K562 (cell line): ENCODE results near the gene ZWINT. TPM values are rescaled to one million over a fixed set of nuclear protein-coding genes. Genes with fewer than 3 reads are reported as not detected.

Experiments
- ATAC-seq: fragments of 200-7000 bp; cut with Tn5 transposase; 3 replicates; pipeline ENCODE4 v1.9.1; 2020; ENCODE audit warnings: moderate library complexity
- BruUV-seq: library from RNA; stranded (reverse); fragments of 400-500 nt; replicated peaks from 2 replicates; lab custom pipeline; 2021; lab: Mats Ljungman, UMichigan
- CTCF ChIA-PET: fragments of 300-600 bp; formaldehyde crosslinking; extraction: SDS; loops from one replicate; lab custom pipeline; 2021; ENCODE audit warnings: low intra/inter-chr PET ratio; lab: Yijun Ruan, JAX
- POLR2A ChIA-PET: fragments of 300-600, 350-650 bp; sonication (Branson Sonifier 250); formaldehyde crosslinking; extraction: SDS; loops from one replicate; lab custom pipeline; 2021; ENCODE audit warnings: antibody characterized with exemption, inconsistent platforms; lab: Yijun Ruan, JAX
- DNase-seq, 4 experiments: peaks; one replicate each; pipeline versions ENCODE4 v3.0.0 to v3.0.0-alpha.2; 2011 to 2018; ENCODE audit warnings: low spot score in 3 of 4, mixed read lengths in 3 of 4; ENCODE audit errors: extremely low read depth in 1 of 4
- FAIRE-seq: peaks from 2 replicates; lab custom pipeline; 2011; peaks lifted over from hg19 to GRCh38; lab: Jason Lieb, UNC
- H2AFZ ChIP-seq: 2 replicates; pipeline ENCODE4 v1.6.0; 2011; ENCODE audit warnings: low read depth, low read length, control low read depth, inconsistent platforms
- H3K27ac ChIP-seq: fragments of 200-600 bp; 3 replicates; pipeline ENCODE4 v1.8.0; 2011; ENCODE audit warnings: low read depth, mild to moderate bottlenecking, control low read depth, inconsistent platforms, low read length, moderate library complexity, mixed read lengths; ENCODE audit errors: extremely low read depth
- H3K27me3 ChIP-seq, 2 experiments: fragments of 300-600 bp in 1 of 2; 2 replicates in 1 of 2; 3 replicates in 1 of 2; pipeline versions ENCODE4 v1.6.0 to v1.8.0; 2011; ENCODE audit warnings: inconsistent platforms in 2 of 2, low read length in 2 of 2, mild to moderate bottlenecking in 1 of 2, mixed read lengths in 1 of 2, moderate library complexity in 1 of 2; ENCODE audit not compliant: control insufficient read depth in 2 of 2, insufficient read depth in 2 of 2
- H3K36me3 ChIP-seq: fragments of 300-600 bp; 3 replicates; pipeline ENCODE4 v1.8.0; 2011; ENCODE audit warnings: mild to moderate bottlenecking, low read length, inconsistent platforms; ENCODE audit not compliant: control insufficient read depth, insufficient read depth
- H3K4me1 ChIP-seq, 2 experiments: fragments of 200-600 bp in 1 of 2; replicated peaks in 1 of 2; 2 replicates in 1 of 2; 3 replicates in 1 of 2; pipeline versions ENCODE4 v1.5.1 to v1.8.0; 2011; ENCODE audit warnings: inconsistent platforms in 2 of 2, low read length in 2 of 2, mild to moderate bottlenecking in 1 of 2, mixed read lengths in 1 of 2, moderate library complexity in 1 of 2; ENCODE audit not compliant: control insufficient read depth in 2 of 2, insufficient read depth in 2 of 2
- H3K4me2 ChIP-seq: 2 replicates; pipeline ENCODE4 v1.6.1; 2011; ENCODE audit warnings: low read length, control low read depth, inconsistent platforms, mixed read lengths; ENCODE audit not compliant: insufficient read depth
- H3K4me3 ChIP-seq: fragments of 200-600 bp; sonication (generic), shearing (Covaris generic); 2 replicates; pipeline ENCODE4 v1.5.1; 2016; ENCODE audit warnings: control low read depth, inconsistent platforms
- H3K79me2 ChIP-seq: fragments of 200-600 bp; 3 replicates; pipeline ENCODE4 v1.8.0; 2011; ENCODE audit warnings: low read length, inconsistent platforms; ENCODE audit not compliant: control insufficient read depth, insufficient read depth
- H3K9ac ChIP-seq, 2 experiments: 2 replicates each; pipeline versions ENCODE4 v1.6.0 to v1.6.1; 2011; ENCODE audit warnings: low read depth in 2 of 2, low read length in 2 of 2, control low read depth in 1 of 2, inconsistent platforms in 1 of 2, mild to moderate bottlenecking in 1 of 2, mixed read lengths in 1 of 2; ENCODE audit not compliant: insufficient read depth in 1 of 2
- H3K9me1 ChIP-seq: one replicate; pipeline ENCODE4 v1.6.0; 2011; ENCODE audit warnings: inconsistent platforms, mild to moderate bottlenecking, low read length, moderate library complexity; ENCODE audit not compliant: control insufficient read depth, insufficient read depth
- H3K9me3 ChIP-seq: replicated peaks from 2 replicates; pipeline ENCODE4 v1.5.1; 2011; ENCODE audit warnings: low read depth, low read length, inconsistent platforms; ENCODE audit not compliant: control insufficient read depth, insufficient read depth
- H4K20me1 ChIP-seq: replicated peaks from 2 replicates; pipeline ENCODE4 v1.6.1; 2011; ENCODE audit warnings: low read length, inconsistent platforms, mixed read lengths; ENCODE audit not compliant: control insufficient read depth, insufficient read depth
- MTA1 ChIP-seq: fragments of 450-650 bp; IDR thresholded peaks from 2 replicates; pipeline ENCODE4 v1.6.1; 2017; ENCODE audit warnings: borderline replicate concordance
- RBM22 ChIP-seq: fragments of 200-400 bp; formaldehyde crosslinking; IDR thresholded peaks from 2 replicates; pipeline ENCODE4 v1.6.1; 2018; ENCODE audit warnings: low read length, low read depth; ENCODE audit not compliant: poor library complexity, severe bottlenecking
- SIN3B ChIP-seq: fragments of 450-650 bp; IDR thresholded peaks from 2 replicates; pipeline ENCODE4 v1.6.1; 2017; ENCODE audit warnings: low read depth, mild to moderate bottlenecking, moderate library complexity
- ZNF436 ChIP-seq: fragments of 250-450, 450-650 bp; sonication (Bioruptor Pico); formaldehyde crosslinking; IDR thresholded peaks from 2 replicates; pipeline ENCODE4 v1.7.0; 2020; ENCODE audit warnings: mild to moderate bottlenecking
- WGBS: fragments of 100-300 bp; shearing (Covaris generic); methylation state at CpG from one replicate; pipeline ENCODE4 v1.1.6; 2016; ENCODE audit warnings: low coverage, mixed read lengths; ENCODE audit not compliant: insufficient coverage; ENCODE audit errors: missing lambda C conversion rate; 5-methylcytosine and 5-hydroxymethylcytosine counted together
- in situ Hi-C: fragments of 300-500 bp; cut with MboI; formaldehyde crosslinking; loops from 4 replicates; pipeline ENCODE4 v1.15.0; 2018; ENCODE audit warnings: inconsistent platforms, mixed read lengths
- intact Hi-C: fragments of 100-400 bp; cut with micrococcal nuclease; formaldehyde crosslinking; loops from 2 replicates; pipeline ENCODE4 v1.14.2; 2022
- polyA plus RNA-seq, 8 experiments: library from polyadenylated mRNA; depleted of rRNA in 4 of 8; stranded (reverse) in 5 of 8; unstranded in 3 of 8; fragments of >200 nt; fragmentation: Nextera tagmentation in 2 of 8; fragmentation: Illumina TruSeq in 1 of 8; extraction: Ambion mirVana in 2 of 8; extraction: Trizol in 1 of 8; gene quantifications; 2 replicates each; pipeline versions ENCODE4 v1.2.1 to v1.2.3, GENCODE V29; 2011 to 2014; ENCODE audit warnings: inconsistent platforms in 1 of 8, missing spikeins in 1 of 8
- total RNA-seq, 7 experiments: library from RNA; depleted of rRNA in 6 of 7; stranded (reverse); fragments of >200 nt in 6 of 7; fragmentation: Illumina TruSeq in 2 of 7; extraction: Trizol in 2 of 7; gene quantifications; 2 replicates each; pipeline versions ENCODE4 v1.2.1 to v1.2.3, GENCODE V29; 2011 to 2021; ENCODE audit warnings: low replicate concordance in 1 of 7
- TF ChIP-seq, protein P1 (sequence below), 2 experiments: fragments of 450-650 bp; IDR thresholded peaks; 2 replicates each; pipeline ENCODE4 v1.6.1; 2016; ENCODE audit warnings: mild to moderate bottlenecking in 2 of 2, borderline replicate concordance in 1 of 2, low read depth in 1 of 2, moderate library complexity in 1 of 2
- TF ChIP-seq, protein P2 (sequence below): fragments of 450-650 bp; IDR thresholded peaks from 2 replicates; pipeline ENCODE4 v1.6.1; 2017; ENCODE audit warnings: antibody characterized with exemption
- TF ChIP-seq, protein P3 (sequence below): fragments of 250-450 bp; sonication (Bioruptor Pico); IDR thresholded peaks from 2 replicates; pipeline ENCODE4 v1.8.0; 2022; ENCODE audit warnings: inconsistent platforms

ZWINT gene
- total and polyA plus RNA-seq, 9 of the 15 experiments (the other 6 are each of a cell fraction or from before 2014, with no cell fraction given) = 122 to 245 (median 160) TPM

DNA sequence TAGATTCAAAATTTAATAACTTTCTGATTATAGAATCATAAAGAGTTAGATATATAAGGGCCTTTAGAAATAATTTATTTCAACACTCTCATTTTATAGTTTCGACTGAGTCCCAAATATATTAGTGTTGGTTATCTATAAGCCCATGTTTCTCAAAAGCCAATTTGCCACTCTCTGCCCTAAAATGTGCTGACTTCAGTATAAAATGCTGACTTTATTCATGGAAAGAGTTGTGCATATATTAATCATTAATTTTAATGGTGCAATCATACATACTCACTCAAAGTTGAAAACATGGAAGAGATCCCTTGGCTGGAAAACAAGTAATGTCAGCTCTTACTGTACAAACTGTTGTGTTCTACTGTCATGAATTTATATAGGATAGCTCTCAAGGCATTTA lies 19.4 kb downstream of the ZWINT start:
- no peaks in the 10 kb centered on the region for H3K27me3 ChIP-seq
- TF ChIP-seq, protein P1, sequence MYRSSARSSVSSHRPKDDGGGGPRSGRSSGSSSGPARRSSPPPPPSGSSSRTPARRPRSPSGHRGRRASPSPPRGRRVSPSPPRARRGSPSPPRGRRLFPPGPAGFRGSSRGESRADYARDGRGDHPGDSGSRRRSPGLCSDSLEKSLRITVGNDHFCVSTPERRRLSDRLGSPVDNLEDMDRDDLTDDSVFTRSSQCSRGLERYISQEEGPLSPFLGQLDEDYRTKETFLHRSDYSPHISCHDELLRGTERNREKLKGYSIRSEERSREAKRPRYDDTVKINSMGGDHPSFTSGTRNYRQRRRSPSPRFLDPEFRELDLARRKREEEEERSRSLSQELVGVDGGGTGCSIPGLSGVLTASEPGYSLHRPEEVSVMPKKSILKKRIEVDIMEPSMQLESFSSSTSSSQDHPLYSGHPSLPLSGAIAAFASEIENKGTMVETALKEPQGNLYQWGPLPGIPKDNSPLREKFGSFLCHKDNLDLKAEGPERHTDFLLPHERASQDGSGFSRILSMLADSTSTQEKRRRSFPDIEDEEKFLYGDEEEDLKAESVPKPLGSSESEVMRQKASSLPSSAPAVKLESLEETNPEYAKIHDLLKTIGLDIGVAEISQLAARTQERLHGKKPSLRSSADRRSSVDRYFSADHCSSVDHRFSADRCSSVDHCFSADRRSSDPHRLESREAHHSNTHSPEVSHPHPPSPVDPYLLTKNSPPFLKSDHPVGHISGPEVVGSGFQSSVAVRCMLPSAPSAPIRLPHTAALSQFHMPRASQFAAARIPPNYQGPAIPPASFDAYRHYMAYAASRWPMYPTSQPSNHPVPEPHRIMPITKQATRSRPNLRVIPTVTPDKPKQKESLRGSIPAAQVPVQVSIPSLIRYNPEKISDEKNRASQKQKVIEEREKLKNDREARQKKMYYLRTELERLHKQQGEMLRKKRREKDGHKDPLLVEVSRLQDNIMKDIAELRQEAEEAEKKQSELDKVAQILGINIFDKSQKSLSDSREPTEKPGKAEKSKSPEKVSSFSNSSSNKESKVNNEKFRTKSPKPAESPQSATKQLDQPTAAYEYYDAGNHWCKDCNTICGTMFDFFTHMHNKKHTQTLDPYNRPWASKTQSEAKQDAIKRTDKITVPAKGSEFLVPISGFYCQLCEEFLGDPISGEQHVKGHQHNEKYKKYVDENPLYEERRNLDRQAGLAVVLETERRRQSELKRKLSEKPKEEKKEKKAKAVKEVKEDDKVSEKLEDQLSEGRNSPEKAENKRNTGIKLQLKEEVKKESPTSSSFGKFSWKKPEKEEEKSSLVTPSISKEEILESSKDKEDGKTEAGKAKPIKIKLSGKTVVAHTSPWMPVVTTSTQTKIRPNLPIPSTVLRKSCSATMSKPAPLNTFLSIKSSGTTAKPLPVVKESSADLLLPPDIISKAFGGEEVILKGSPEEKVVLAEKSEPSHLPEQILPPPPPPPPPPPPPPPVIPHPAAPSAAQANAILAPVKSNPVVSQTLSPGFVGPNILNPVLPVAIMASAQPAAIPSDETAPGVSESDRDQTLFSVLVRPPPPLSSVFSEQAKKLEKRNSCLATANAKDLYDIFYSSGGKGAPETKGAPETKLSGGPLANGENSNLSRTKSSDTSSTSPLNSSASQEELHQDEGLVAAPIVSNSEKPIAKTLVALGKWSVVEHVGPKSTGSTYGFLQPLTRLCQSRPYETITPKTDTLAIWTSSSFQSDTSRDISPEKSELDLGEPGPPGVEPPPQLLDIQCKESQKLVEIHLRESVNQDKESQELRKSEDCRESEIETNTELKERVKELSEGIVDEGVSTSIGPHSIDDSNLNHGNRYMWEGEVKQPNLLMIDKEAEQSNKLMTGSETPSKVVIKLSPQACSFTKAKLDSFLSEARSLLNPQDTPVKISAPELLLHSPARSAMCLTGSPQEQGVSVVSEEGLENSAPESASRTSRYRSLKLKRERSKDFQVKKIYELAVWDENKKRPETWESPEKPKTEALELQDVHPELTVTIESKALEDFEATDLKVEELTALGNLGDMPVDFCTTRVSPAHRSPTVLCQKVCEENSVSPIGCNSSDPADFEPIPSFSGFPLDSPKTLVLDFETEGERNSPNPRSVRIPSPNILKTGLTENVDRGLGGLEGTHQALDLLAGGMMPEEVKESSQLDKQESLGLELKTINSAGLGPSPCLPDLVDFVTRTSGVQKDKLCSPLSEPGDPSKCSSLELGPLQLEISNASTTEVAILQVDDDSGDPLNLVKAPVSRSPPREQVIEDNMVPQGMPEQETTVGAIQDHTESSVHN (IDR thresholded peaks at IDR 0.05; ENCODE audit: borderline replicate concordance in 1 of 2, low read depth in 1 of 2) = no peak
- TF ChIP-seq, protein P2, sequence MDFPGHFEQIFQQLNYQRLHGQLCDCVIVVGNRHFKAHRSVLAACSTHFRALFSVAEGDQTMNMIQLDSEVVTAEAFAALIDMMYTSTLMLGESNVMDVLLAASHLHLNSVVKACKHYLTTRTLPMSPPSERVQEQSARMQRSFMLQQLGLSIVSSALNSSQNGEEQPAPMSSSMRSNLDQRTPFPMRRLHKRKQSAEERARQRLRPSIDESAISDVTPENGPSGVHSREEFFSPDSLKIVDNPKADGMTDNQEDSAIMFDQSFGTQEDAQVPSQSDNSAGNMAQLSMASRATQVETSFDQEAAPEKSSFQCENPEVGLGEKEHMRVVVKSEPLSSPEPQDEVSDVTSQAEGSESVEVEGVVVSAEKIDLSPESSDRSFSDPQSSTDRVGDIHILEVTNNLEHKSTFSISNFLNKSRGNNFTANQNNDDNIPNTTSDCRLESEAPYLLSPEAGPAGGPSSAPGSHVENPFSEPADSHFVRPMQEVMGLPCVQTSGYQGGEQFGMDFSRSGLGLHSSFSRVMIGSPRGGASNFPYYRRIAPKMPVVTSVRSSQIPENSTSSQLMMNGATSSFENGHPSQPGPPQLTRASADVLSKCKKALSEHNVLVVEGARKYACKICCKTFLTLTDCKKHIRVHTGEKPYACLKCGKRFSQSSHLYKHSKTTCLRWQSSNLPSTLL = no peak
- no peak for TF ChIP-seq ZNF436 (CRISPR knock-in tag)
- TF ChIP-seq, protein P3, sequence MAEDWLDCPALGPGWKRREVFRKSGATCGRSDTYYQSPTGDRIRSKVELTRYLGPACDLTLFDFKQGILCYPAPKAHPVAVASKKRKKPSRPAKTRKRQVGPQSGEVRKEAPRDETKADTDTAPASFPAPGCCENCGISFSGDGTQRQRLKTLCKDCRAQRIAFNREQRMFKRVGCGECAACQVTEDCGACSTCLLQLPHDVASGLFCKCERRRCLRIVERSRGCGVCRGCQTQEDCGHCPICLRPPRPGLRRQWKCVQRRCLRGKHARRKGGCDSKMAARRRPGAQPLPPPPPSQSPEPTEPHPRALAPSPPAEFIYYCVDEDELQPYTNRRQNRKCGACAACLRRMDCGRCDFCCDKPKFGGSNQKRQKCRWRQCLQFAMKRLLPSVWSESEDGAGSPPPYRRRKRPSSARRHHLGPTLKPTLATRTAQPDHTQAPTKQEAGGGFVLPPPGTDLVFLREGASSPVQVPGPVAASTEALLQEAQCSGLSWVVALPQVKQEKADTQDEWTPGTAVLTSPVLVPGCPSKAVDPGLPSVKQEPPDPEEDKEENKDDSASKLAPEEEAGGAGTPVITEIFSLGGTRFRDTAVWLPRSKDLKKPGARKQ = no peak
- TF ChIP-seq RBM22 = no peak
- TF ChIP-seq SIN3B = no peak
- no peak for TF ChIP-seq MTA1
- H3K9me1 ChIP-seq = no peaks in the 10 kb centered on the region
- H4K20me1 ChIP-seq = no peaks in the 10 kb centered on the region
- H3K79me2 ChIP-seq = no peaks in the 10 kb centered on the region
- no peak overlapping the region for H2AFZ ChIP-seq
- H3K4me1 ChIP-seq = no peaks in the 10 kb centered on the region
- H3K36me3 ChIP-seq = no peaks in the 10 kb centered on the region
- H3K9ac ChIP-seq = no peak overlapping the region
- no peak for DNase-seq
- intact Hi-C loops (no loop called here), in situ Hi-C loops (no loop called here)
- POLR2A ChIA-PET = no interaction called here
- H3K27ac ChIP-seq = no peak overlapping the region
- no peak overlapping the region for H3K4me3 ChIP-seq
- H3K4me2 ChIP-seq = no peak overlapping the region
- CTCF ChIA-PET = no interaction called here
- 0% methylated on average over 1 of the region's 1 CpG for WGBS
- no peaks in the 10 kb centered on the region; the same call in none of the 2 replicates for H3K9me3 ChIP-seq
- no peak for FAIRE-seq
- BruUV-seq = no TSS peak
- ATAC-seq = no peak
